HG02798 (cell line): ENCODE measurements around the gene NOTUM.

ENCODE experiments used
- ATAC-seq: cut with Tn5 transposase; IDR thresholded peaks from one replicate; pipeline ENCODE4 v1.9.1; 2021; ENCODE audit warnings: mild to moderate bottlenecking; ENCODE audit not compliant: unreplicated experiment, poor library complexity

Gene NOTUM

GRCh38 chr17:81961087-81961511, at the start of gene NOTUM:
NOTUM (minus strand) TSS chr17:81961187; CDS start chr17:81960909, 278 bp downstream.
- no peak for ATAC-seq

GRCh38 chr17:82009413-82009812, 48.4 kb upstream of the NOTUM start:
- ATAC-seq: no peak

- ATAC-seq: no peak
These were observed 48.0 kb upstream of the NOTUM start for GRCh38 chr17:82008941-82009405.

GRCh38 chr17:82008258-82008940, 47.4 kb upstream of the NOTUM start:
- ATAC-seq: no peak

GRCh38 chr17:82007495-82008257, 46.7 kb upstream of the NOTUM start:
- no peak for ATAC-seq

- ATAC-seq: no peak
These were observed 46.2 kb upstream of the NOTUM start for GRCh38 chr17:82007228-82007494.

GRCh38 chr17:82006468-82007227, 45.7 kb upstream of the NOTUM start:
- ATAC-seq: no peak

GRCh38 chr17:82005701-82006348, 44.8 kb upstream of the NOTUM start:
- ATAC-seq: no peak

- no peak for ATAC-seq
These were observed 43.8 kb upstream of the NOTUM start for GRCh38 chr17:82004517-82005455.

- ATAC-seq: no peak
These were observed 42.7 kb upstream of the NOTUM start for GRCh38 chr17:82003411-82004381.

GRCh38 chr17:82001571-82002056, 40.6 kb upstream of the NOTUM start:
- ATAC-seq: no peak

GRCh38 chr17:82000803-82001570, 40.0 kb upstream of the NOTUM start:
- no peak for ATAC-seq

- no peak for ATAC-seq
These were observed 39.2 kb upstream of the NOTUM start for GRCh38 chr17:81999976-82000802.

GRCh38 chr17:81999587-81999975, 38.6 kb upstream of the NOTUM start:
- ATAC-seq: no peak

- no peak for ATAC-seq
These were observed 37.9 kb upstream of the NOTUM start for GRCh38 chr17:81998691-81999438.

- no peak for ATAC-seq
These were observed 37.2 kb upstream of the NOTUM start for GRCh38 chr17:81998212-81998611.
